Measurements from ENCODE around the gene FSD1. TPM values are rescaled to one million over a fixed set of nuclear protein-coding genes. Genes with fewer than 3 reads are reported as not detected.

The FSD1 gene
- total RNA-seq, 4 donors from 2014 or later: not detected

GRCh38 chr19:4358709-4359626, 54.6 kb downstream of the FSD1 start:
- peaks cover 45 to 50% of the 10 kb centered on the region in 2 donors for H3K36me3 ChIP-seq
- DNase-seq: no peak

GRCh38 chr19:4359627-4360000, 55.2 kb downstream of the FSD1 start:
- peaks cover 46 to 52% of the 10 kb centered on the region in 2 donors for H3K36me3 ChIP-seq
- H3K27ac ChIP-seq: no peak overlapping the region
- intact Hi-C loops (cut with DNase I): no loop called here

More at GRCh38 chr19:4358709-4359626, 54.6 kb downstream of the FSD1 start:
- Histone ChIP-seq H3K27ac (no peak overlapping the region), H3K27me3 (no peaks in the 10 kb centered on the region), H3K4me3 (replicated peaks in 1 of 3) (no peak overlapping the region), H3K4me1 (no peaks in the 10 kb centered on the region), H3K9me3 (no peaks in the 10 kb centered on the region)
- intact Hi-C loops (cut with DNase I): no loop called here
- no peak for TF ChIP-seq POLR2A (IDR thresholded peaks at IDR 0.05)
- no peak for TF ChIP-seq CTCF (IDR thresholded peaks at IDR 0.05)
- WGBS, 2 donors: 91 to 98% methylated on average over 10 to 16 of the region's 25 CpGs

GRCh38 chr19:4360081-4360569, 55.7 kb downstream of the FSD1 start:
- no peaks in the 10 kb centered on the region for H3K9me3 ChIP-seq
- no peak overlapping the region for H3K4me3 ChIP-seq (replicated peaks in 1 of 3)
- TF ChIP-seq CTCF (IDR thresholded peaks at IDR 0.05) (no peak), POLR2A (IDR thresholded peaks at IDR 0.05) (no peak)
- no peak overlapping the region for H3K27ac ChIP-seq
- DNase-seq: no peak
- H3K4me1 ChIP-seq: no peaks in the 10 kb centered on the region
- intact Hi-C loops (cut with DNase I): no loop called here
- peaks cover 48 to 54% of the 10 kb centered on the region in 2 donors for H3K36me3 ChIP-seq
- WGBS, 2 donors: 87 to 90% methylated on average over 6 to 8 of the region's 9 CpGs
- no peaks in the 10 kb centered on the region for H3K27me3 ChIP-seq

More at GRCh38 chr19:4359627-4360000, 55.2 kb downstream of the FSD1 start:
- TF ChIP-seq POLR2A (IDR thresholded peaks at IDR 0.05) (no peak), CTCF (IDR thresholded peaks at IDR 0.05) (no peak)
- Histone ChIP-seq H3K9me3 (no peaks in the 10 kb centered on the region), H3K4me3 (replicated peaks in 1 of 3) (no peak overlapping the region), H3K4me1 (no peaks in the 10 kb centered on the region), H3K27me3 (no peaks in the 10 kb centered on the region)
- 89 to 96% methylated on average over 4 to 8 of the region's 13 CpGs for WGBS, 2 donors
- no peak for DNase-seq

GRCh38 chr19:4360641-4361151, 56.3 kb downstream of the FSD1 start:
- no peak overlapping the region for H3K4me3 ChIP-seq (replicated peaks in 1 of 3)
- intact Hi-C loops (cut with DNase I): no loop called here
- H3K9me3 ChIP-seq: no peaks in the 10 kb centered on the region
- H3K36me3 ChIP-seq: peaks cover 54 to 59% of the 10 kb centered on the region in 2 donors
- H3K4me1 ChIP-seq: no peaks in the 10 kb centered on the region
- DNase-seq: no peak
- WGBS, 2 donors: 81 to 94% methylated on average over 8 to 12 of the region's 12 CpGs
- H3K27ac ChIP-seq: no peak overlapping the region
- TF ChIP-seq CTCF (IDR thresholded peaks at IDR 0.05) (no peak), POLR2A (IDR thresholded peaks at IDR 0.05) (no peak)
- no peaks in the 10 kb centered on the region for H3K27me3 ChIP-seq

All from thyroid gland (tissue), 4 donors.